RWPE2 (cell line): ENCODE measurements around the gene TRAP1.

Experiments
- ATAC-seq: fragments of 200-7000 bp; cut with Tn5 transposase; 3 replicates; pipeline ENCODE4 v1.9.1; 2021; ENCODE audit warnings: low read depth
- DNase-seq: peaks from one replicate; pipeline ENCODE4 v3.0.0-alpha.2; 2020; ENCODE audit warnings: low spot score
- H3K27ac ChIP-seq: fragments of 450-650 bp; 2 replicates; pipeline ENCODE4 v1.5.1; 2017; ENCODE audit warnings: mild to moderate bottlenecking; ENCODE audit not compliant: poor library complexity, severe bottlenecking
- H3K27me3 ChIP-seq: fragments of 250-450 bp; sonication (Bioruptor Pico); 2 replicates; pipeline ENCODE4 v1.5.1; 2021; ENCODE audit warnings: mild to moderate bottlenecking, moderate library complexity; ENCODE audit not compliant: insufficient read depth, poor library complexity, severe bottlenecking
- H3K36me3 ChIP-seq: fragments of 250-450 bp; sonication (Bioruptor Pico); 2 replicates; pipeline ENCODE4 v1.5.1; 2020; ENCODE audit warnings: low read depth, mild to moderate bottlenecking, moderate library complexity
- H3K4me1 ChIP-seq: fragments of 250-450 bp; sonication (Bioruptor Pico); 2 replicates; pipeline ENCODE4 v1.5.1; 2021; ENCODE audit warnings: mild to moderate bottlenecking, moderate library complexity; ENCODE audit not compliant: insufficient read depth, poor library complexity, severe bottlenecking
- H3K4me3 ChIP-seq: fragments of 250-450 bp; sonication (Bioruptor Pico); 2 replicates; pipeline ENCODE4 v1.5.1; 2021; ENCODE audit warnings: mild to moderate bottlenecking, moderate library complexity; ENCODE audit not compliant: severe bottlenecking
- H3K9me3 ChIP-seq: fragments of 250-450 bp; sonication (Bioruptor Pico); 2 replicates; pipeline ENCODE4 v1.5.1; 2021; ENCODE audit warnings: mild to moderate bottlenecking, moderate library complexity; ENCODE audit not compliant: severe bottlenecking
- CTCF ChIP-seq: fragments of 450-650 bp; IDR thresholded peaks from one replicate; pipeline ENCODE4 v1.5.1; 2017; ENCODE audit warnings: mild to moderate bottlenecking, moderate library complexity; ENCODE audit not compliant: poor library complexity, severe bottlenecking

Gene TRAP1

GRCh38 chr16:3671424-3671823, 45.9 kb downstream of the TRAP1 start:
- no peaks in the 10 kb centered on the region for H3K9me3 ChIP-seq
- DNase-seq = no peak
- no peaks in the 10 kb centered on the region for H3K4me1 ChIP-seq
- no peaks in the 10 kb centered on the region for H3K27me3 ChIP-seq
- no peak overlapping the region for H3K4me3 ChIP-seq
- no peak for ATAC-seq
- peaks cover 65% of the 10 kb centered on the region for H3K36me3 ChIP-seq
- H3K27ac ChIP-seq = no peak overlapping the region
- TF ChIP-seq CTCF = no peak

- no peak for ATAC-seq
- H3K27ac ChIP-seq = no peak overlapping the region
- H3K4me1 ChIP-seq = no peaks in the 10 kb centered on the region
- no peaks in the 10 kb centered on the region for H3K9me3 ChIP-seq
- no peak overlapping the region for H3K4me3 ChIP-seq
- H3K27me3 ChIP-seq = no peaks in the 10 kb centered on the region
- no peak for TF ChIP-seq CTCF
- peaks cover 69% of the 10 kb centered on the region for H3K36me3 ChIP-seq
- DNase-seq = no peak
Measured at GRCh38 chr16:3670711-3671110, 46.6 kb downstream of the TRAP1 start.

- no peak for TF ChIP-seq CTCF
- no peak overlapping the region for H3K4me3 ChIP-seq
- DNase-seq = no peak
- H3K9me3 ChIP-seq = no peaks in the 10 kb centered on the region
- ATAC-seq = no peak
- H3K27ac ChIP-seq = no peak overlapping the region
- H3K4me1 ChIP-seq = no peaks in the 10 kb centered on the region
- H3K27me3 ChIP-seq = no peaks in the 10 kb centered on the region
- peaks cover 68% of the 10 kb centered on the region for H3K36me3 ChIP-seq
Measured at GRCh38 chr16:3669082-3669481, 48.2 kb downstream of the TRAP1 start.

- Histone ChIP-seq H3K36me3 (peaks cover 66% of the 10 kb centered on the region), H3K9me3 (no peaks in the 10 kb centered on the region), H3K27ac (no peak overlapping the region), H3K4me3 (no peak overlapping the region), H3K4me1 (no peaks in the 10 kb centered on the region), H3K27me3 (no peaks in the 10 kb centered on the region)
- no peak for TF ChIP-seq CTCF
- DNase-seq = no peak
- no peak for ATAC-seq
Measured at GRCh38 chr16:3668626-3669025, 48.7 kb downstream of the TRAP1 start.

- peaks cover 76% of the 10 kb centered on the region for H3K36me3 ChIP-seq
- no peaks in the 10 kb centered on the region for H3K27me3 ChIP-seq
- no peak for TF ChIP-seq CTCF
- DNase-seq = peak; percentile 38
- no peak overlapping the region for H3K27ac ChIP-seq
- ATAC-seq = 0 out of 3 replicates have a peak, but pooled peaks have one; percentile 18
- H3K4me3 ChIP-seq = no peak overlapping the region
- no peaks in the 10 kb centered on the region for H3K4me1 ChIP-seq
- H3K9me3 ChIP-seq = no peaks in the 10 kb centered on the region
Measured at GRCh38 chr16:3665508-3665907, 51.8 kb downstream of the TRAP1 start.
